HG03095 (cell line): ENCODE data around the gene NT5C1A.

Experiments
- ATAC-seq: cut with Tn5 transposase; IDR thresholded peaks from one replicate; pipeline ENCODE4 v1.9.1; 2021; ENCODE audit warnings: moderate library complexity; ENCODE audit not compliant: unreplicated experiment

NT5C1A gene

GRCh38 chr1:39663559-39663958, 8.3 kb downstream of the NT5C1A start:
- ATAC-seq, result no peak

GRCh38 chr1:39662861-39663260, 9.0 kb downstream of the NT5C1A start:
- ATAC-seq, result no peak

- no peak for ATAC-seq
Measured at GRCh38 chr1:39659538-39659937, 12.4 kb downstream of the NT5C1A start.

- no peak for ATAC-seq
Measured at GRCh38 chr1:39659110-39659509, 12.8 kb downstream of the NT5C1A start.

- no peak for ATAC-seq
Measured at GRCh38 chr1:39657923-39658485, 13.9 kb downstream of the NT5C1A start.

GRCh38 chr1:39657402-39657801, 14.5 kb downstream of the NT5C1A start:
- ATAC-seq, result no peak

GRCh38 chr1:39656391-39656790, 15.5 kb downstream of the NT5C1A start:
- ATAC-seq, result no peak

GRCh38 chr1:39655578-39656268, 16.2 kb downstream of the NT5C1A start:
- no peak for ATAC-seq

GRCh38 chr1:39654291-39654690, 17.6 kb downstream of the NT5C1A start:
- no peak for ATAC-seq

- no peak for ATAC-seq
Measured at GRCh38 chr1:39653546-39654031, 18.3 kb downstream of the NT5C1A start.

GRCh38 chr1:39652554-39652953, 19.4 kb downstream of the NT5C1A start:
- ATAC-seq, result no peak

GRCh38 chr1:39652105-39652504, 19.8 kb downstream of the NT5C1A start:
- ATAC-seq, result no peak

GRCh38 chr1:39650431-39650830, 21.5 kb downstream of the NT5C1A start:
- no peak for ATAC-seq

- no peak for ATAC-seq
Measured at GRCh38 chr1:39649636-39650185, 22.2 kb downstream of the NT5C1A start.

- no peak for ATAC-seq
Measured at GRCh38 chr1:39648496-39648895, 23.4 kb downstream of the NT5C1A start.

- no peak for ATAC-seq
Measured at GRCh38 chr1:39647247-39647646, 24.7 kb downstream of the NT5C1A start.

GRCh38 chr1:39646232-39647081, 25.4 kb downstream of the NT5C1A start:
- ATAC-seq, result no peak

GRCh38 chr1:39645411-39646043, 26.4 kb downstream of the NT5C1A start:
- no peak for ATAC-seq

- ATAC-seq, result no peak
Measured at GRCh38 chr1:39643705-39644104, 28.2 kb downstream of the NT5C1A start.

GRCh38 chr1:39642796-39643195, 29.1 kb downstream of the NT5C1A start:
- no peak for ATAC-seq

- ATAC-seq, result no peak
Measured at GRCh38 chr1:39640861-39641260, 31.0 kb downstream of the NT5C1A start.
